C4-2B (cell line): ENCODE measurements around the gene TEX12.

ENCODE experiments used
- H3K27ac ChIP-seq: fragments of 450-650 bp; 2 replicates; pipeline ENCODE4 v1.5.1; 2017
- CTCF ChIP-seq: fragments of 450-650 bp; conservative IDR thresholded peaks from 2 replicates; pipeline ENCODE4 v1.5.1; 2017; ENCODE audit warnings: mild to moderate bottlenecking
- ZFX ChIP-seq: fragments of 450-650 bp; IDR thresholded peaks from 2 replicates; pipeline ENCODE4 v1.6.1; 2017

TEX12 gene

GRCh38 chr11:112132737-112133136 lies 34.4 kb upstream of the TEX12 start:
- TF ChIP-seq ZFX (no peak), CTCF (no peak)
- no peak overlapping the region for H3K27ac ChIP-seq

- no peak overlapping the region for H3K27ac ChIP-seq
- TF ChIP-seq CTCF (no peak), ZFX (no peak)
Measured at GRCh38 chr11:112134473-112134872, 32.7 kb upstream of the TEX12 start.

- H3K27ac ChIP-seq: no peak overlapping the region
- no peak for TF ChIP-seq CTCF
- no peak for TF ChIP-seq ZFX
Measured at GRCh38 chr11:112143597-112143996, 23.6 kb upstream of the TEX12 start.

- no peak for TF ChIP-seq CTCF
- no peak for TF ChIP-seq ZFX
- no peak overlapping the region for H3K27ac ChIP-seq
Measured at GRCh38 chr11:112150517-112150916, 16.7 kb upstream of the TEX12 start.

- no peak for TF ChIP-seq ZFX
- no peak for TF ChIP-seq CTCF
- no peak overlapping the region for H3K27ac ChIP-seq
Measured at GRCh38 chr11:112156153-112156955, 10.8 kb upstream of the TEX12 start.

- no peak for TF ChIP-seq CTCF
- TF ChIP-seq ZFX: no peak
- H3K27ac ChIP-seq: no peak overlapping the region
Measured at GRCh38 chr11:112156956-112157766, 10.0 kb upstream of the TEX12 start.
